Astrocyte of the hippocampus (primary cell): ENCODE data around the gene ST8SIA1.

Source experiments
- DNase-seq: peaks from one replicate; pipeline ENCODE4 v3.0.0; 2011; ENCODE audit warnings: low read depth, low spot score

The ST8SIA1 gene

DNA sequence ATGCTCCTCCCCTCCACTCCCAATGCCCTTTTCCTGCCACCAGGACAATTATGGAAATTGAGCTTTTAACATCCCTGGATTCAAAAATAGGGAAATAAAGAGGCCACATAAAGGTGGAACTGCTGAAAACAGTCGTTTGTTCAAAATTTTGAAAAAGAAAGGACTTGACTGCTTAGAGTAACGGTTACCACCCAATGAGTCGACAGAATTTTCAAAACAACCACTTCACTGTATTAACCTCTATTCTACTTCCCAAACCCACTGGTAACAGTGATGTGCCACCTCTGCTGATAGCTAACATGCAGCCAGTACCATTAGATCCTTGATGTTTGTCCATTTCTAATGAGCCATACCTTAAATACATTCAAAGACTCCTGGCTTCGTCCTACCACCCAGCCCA lies 4.9 kb downstream of the ST8SIA1 start:
- no peak for DNase-seq

DNA sequence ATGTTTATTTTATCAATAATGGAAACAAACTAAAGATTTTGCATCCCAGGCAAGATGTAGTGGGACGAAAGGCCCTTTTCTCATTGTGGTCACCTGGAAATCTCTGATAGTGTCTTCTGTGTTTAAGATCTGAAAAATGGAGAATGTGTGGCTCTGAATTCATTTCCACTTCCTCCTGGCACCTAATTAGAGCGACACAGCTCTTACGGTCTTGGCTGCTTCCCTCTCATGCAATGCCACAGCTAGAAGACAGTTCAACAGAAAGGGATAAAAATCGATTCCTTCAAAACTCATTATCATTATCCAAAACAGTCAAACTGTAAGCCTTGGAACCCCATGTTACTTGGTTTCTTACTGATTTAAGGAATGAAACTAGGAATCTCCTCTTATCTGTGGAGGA lies 9.3 kb downstream of the ST8SIA1 start:
- no peak for DNase-seq

- DNase-seq, result no peak
Observed at GRCh38 chr12:22322091-22322490, 12.4 kb downstream of the ST8SIA1 start.

- peak; percentile 23 for DNase-seq
Observed at GRCh38 chr12:22321638-22322037, 12.9 kb downstream of the ST8SIA1 start.

DNA sequence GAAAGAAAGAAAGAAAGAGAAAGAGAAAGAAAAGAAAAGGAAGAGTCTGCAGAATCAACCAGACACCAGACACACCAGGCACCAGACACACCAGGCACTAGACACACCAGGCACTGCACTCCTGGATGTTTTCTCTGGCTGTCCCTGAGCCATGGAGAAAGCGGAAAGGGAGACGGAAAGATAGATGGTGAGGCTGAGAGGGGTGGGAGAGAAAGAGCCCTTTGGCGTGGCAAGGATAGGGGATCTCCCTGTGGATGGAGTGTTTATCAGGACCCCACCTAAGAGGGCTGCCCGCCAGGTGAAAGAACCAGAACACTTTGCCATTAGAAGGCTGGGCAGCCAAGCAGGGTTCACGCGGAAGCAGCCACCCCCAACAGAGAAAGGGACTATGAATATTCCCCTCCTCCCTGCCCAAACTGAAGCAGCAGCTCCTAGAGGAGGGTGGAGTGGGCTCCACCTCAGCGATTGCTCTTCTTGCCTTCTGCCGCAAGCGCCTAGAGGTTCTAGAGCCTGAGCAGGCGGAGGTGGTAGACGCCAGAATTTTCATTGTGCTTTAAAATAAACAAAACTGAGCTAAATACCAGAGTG lies 13.4 kb downstream of the ST8SIA1 start:
- no peak for DNase-seq

- peak; percentile 40 for DNase-seq
Observed at GRCh38 chr12:22318108-22318737, 16.3 kb downstream of the ST8SIA1 start.

DNA sequence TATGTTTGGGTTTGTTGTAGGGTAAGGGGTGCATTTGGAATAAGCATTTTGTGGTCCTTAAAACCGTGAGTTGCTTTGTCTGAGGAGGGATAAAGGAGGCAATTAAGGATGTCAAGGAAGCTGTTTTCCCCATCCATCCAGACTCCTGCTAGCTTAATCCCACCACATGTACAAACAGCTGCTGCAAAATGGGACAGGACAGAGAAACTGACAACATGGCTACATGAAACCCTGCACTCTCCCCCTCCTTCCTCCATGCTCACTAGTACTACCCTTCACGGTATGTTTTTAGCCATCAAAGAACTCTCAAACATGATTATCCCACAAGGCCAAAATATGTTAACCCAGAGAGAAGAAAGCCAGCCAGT lies 20.6 kb downstream of the ST8SIA1 start:
- DNase-seq, result no peak

GRCh38 chr12:22313286-22313962 lies 21.1 kb downstream of the ST8SIA1 start:
- DNase-seq, result no peak

- DNase-seq, result peak; percentile 90
Observed at GRCh38 chr12:22312336-22312735, 22.2 kb downstream of the ST8SIA1 start.

- DNase-seq, result no peak
Observed at GRCh38 chr12:22310709-22311108, 23.8 kb downstream of the ST8SIA1 start.

- no peak for DNase-seq
Observed at GRCh38 chr12:22310275-22310674, 24.2 kb downstream of the ST8SIA1 start.

DNA sequence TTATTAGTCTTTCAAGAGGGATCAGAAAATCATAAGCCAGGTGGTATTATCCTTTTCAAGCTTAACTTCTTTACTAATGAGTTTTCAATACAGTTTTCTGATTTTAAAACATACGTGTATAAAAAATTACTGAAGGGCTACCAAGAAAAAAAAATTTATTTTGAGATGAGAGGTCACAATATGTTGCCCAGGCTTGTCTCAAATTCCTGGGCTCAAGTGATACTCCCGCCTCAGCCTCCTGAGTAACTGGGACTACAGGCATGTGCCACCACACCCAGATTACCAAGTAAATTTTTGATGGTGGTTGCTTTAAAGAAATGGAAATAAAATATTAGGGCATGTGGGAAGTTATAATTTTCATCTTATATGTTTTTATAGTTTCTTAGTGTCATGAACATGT lies 26.7 kb downstream of the ST8SIA1 start:
- no peak for DNase-seq

- DNase-seq, result peak; percentile 51
Observed at GRCh38 chr12:22306311-22306710, 28.2 kb downstream of the ST8SIA1 start.

DNA sequence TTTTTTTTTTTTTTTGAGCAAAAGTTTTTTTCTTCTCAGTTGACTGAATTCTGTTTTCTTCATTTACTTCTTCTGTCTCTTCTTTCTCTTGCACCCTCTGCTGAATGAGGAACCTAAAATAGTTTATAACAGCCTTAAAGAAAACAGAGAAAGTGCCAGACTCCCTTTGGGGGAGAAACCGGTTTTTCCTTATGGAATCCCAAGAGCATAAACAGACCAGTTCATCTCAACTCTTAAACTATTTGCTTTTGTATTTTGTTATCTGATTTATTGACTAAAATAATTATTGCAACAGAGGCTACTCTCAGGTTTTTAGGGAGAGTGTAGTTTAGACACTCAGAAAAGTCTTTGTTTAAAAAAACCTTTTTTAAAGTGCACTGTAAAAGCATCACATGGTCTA lies 30.2 kb downstream of the ST8SIA1 start:
- no peak for DNase-seq

GRCh38 chr12:22299294-22299912 lies 35.1 kb downstream of the ST8SIA1 start:
- no peak for DNase-seq

GRCh38 chr12:22289250-22289649 lies 45.3 kb downstream of the ST8SIA1 start:
- DNase-seq, result no peak

DNA sequence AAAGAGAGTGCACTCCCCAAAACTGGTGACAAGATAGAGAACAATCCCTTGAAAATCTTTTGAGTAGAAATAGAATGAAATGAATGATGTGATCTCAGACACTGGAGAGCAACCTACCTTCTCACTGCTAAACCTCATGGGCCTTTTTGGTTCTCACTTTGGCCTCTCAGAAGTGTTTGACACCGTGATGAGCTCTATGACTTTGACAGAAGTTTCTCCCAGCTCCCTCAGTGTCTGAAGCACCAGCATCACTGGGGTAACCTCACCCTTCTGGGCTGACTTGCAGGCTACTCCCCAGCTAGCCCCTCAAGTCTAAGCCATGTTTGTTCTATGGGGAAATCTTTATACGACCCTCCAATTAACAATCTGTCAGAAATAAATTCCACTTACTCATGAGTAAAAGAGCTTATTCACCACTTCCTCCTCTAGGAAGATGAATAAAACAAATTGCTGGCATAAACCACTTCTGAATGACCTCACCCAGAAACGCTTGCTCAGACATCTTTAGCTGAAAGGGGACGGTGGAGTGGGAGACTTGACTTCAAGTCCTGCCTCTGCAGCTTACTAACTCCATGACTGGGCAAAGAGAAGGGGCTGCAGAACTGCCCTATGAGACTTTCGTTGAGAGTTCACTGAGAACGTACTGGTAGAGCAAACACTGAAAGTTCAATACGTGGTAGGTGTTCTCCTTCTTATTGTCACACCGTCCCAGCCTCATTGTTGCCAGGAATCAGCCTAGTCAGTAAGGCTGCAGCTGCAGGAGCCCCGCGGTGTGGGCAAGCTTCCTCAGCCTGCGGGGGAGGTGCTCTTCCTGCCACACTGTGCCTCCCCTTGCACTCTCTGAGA lies 46.5 kb downstream of the ST8SIA1 start:
- peak; percentile 74 for DNase-seq

DNA sequence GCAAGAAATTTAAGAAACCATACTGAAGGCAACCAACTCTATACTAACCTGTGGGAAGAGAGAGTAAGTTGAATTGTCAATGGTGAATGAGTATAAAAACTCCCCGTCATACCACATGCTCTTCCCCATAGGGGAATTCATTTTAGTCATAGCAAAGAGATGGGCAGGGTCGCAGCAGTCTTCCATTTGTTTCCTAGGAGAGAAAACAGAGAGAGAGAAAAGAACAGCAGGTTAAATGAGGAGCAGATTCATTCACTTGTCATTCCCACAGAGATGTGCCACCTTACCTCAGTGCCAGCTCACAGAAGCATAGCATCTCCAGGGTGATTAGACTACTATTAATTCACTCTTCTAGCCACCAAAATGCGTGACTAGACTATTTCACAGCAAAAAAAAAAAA lies 47.4 kb downstream of the ST8SIA1 start:
- DNase-seq, result peak; percentile 28

GRCh38 chr12:22286569-22286968 lies 47.9 kb downstream of the ST8SIA1 start:
- peak; percentile 95 for DNase-seq

- no peak for DNase-seq
Observed at GRCh38 chr12:22285846-22286245, 48.7 kb downstream of the ST8SIA1 start.

DNA sequence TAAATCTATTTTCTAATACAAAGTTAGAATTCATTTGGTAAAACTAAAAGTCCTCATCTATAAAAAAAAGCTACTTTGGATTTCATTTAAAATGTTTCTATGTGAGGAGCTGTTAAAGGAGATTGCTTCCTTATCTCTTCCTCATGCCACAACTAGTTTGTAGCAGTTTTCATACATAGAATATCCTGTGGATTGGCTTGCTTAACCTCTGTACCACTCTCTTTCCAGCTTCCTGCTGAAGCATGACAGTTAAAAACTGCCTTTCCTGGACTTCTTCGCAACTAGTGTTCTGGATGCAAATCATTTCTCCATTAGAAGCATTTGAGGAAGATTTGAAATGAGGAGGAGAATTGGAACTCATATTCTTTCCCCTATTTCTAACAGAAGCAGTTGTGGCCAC lies 49.6 kb downstream of the ST8SIA1 start:
- DNase-seq, result no peak

- DNase-seq, result no peak
Observed at GRCh38 chr12:22283508-22283907, 51.0 kb downstream of the ST8SIA1 start.
